GM21786 (cell line): ENCODE data around the gene ZNF217.
"Not testable (repeated sequence)": the region's sequence is repeated elsewhere in the genome, so short reads cannot be mapped to it uniquely, and the experiment has no call there.

Experiments used
- ATAC-seq: cut with Tn5 transposase; IDR thresholded peaks from one replicate; pipeline ENCODE4 v1.9.1; 2021; ENCODE audit not compliant: unreplicated experiment

Gene ZNF217

GRCh38 chr20:53598140-53599043 is 4.8 kb upstream of the ZNF217 start:
- ATAC-seq: no peak

- no peak for ATAC-seq
Measured at GRCh38 chr20:53597521-53598120, 4.0 kb upstream of the ZNF217 start.

- ATAC-seq: no peak
Measured at GRCh38 chr20:53597030-53597482, 3.4 kb upstream of the ZNF217 start.

- not testable (repeated sequence) for ATAC-seq
Measured at GRCh38 chr20:53596189-53597001, 2.8 kb upstream of the ZNF217 start.

- not testable (repeated sequence) for ATAC-seq
Measured at GRCh38 chr20:53595742-53596141, 2.1 kb upstream of the ZNF217 start.

GRCh38 chr20:53595018-53595378 is 1.4 kb upstream of the ZNF217 start:
- ATAC-seq: no peak

- ATAC-seq: peak; percentile 69
Measured at GRCh38 chr20:53594068-53595017, 704 bp upstream of the ZNF217 start.

GRCh38 chr20:53592992-53593465 is 610 bp downstream of the ZNF217 start:
- ATAC-seq: no peak

GRCh38 chr20:53592454-53592991 is 1.1 kb downstream of the ZNF217 start:
- ATAC-seq: not testable (repeated sequence)

- ATAC-seq: not testable (repeated sequence)
Measured at GRCh38 chr20:53591941-53592441, 1.6 kb downstream of the ZNF217 start.

- ATAC-seq: not testable (repeated sequence)
Measured at GRCh38 chr20:53591206-53591741, 2.4 kb downstream of the ZNF217 start.

- ATAC-seq: not testable (repeated sequence)
Measured at GRCh38 chr20:53590608-53591007, 3.0 kb downstream of the ZNF217 start.

GRCh38 chr20:53590122-53590521 is 3.5 kb downstream of the ZNF217 start:
- ATAC-seq: not testable (repeated sequence)

- ATAC-seq: not testable (repeated sequence)
Measured at GRCh38 chr20:53589321-53590065, 4.1 kb downstream of the ZNF217 start.

- not testable (repeated sequence) for ATAC-seq
Measured at GRCh38 chr20:53587157-53587703, 6.4 kb downstream of the ZNF217 start.

- no peak for ATAC-seq
Measured at GRCh38 chr20:53586640-53587039, 7.0 kb downstream of the ZNF217 start.

GRCh38 chr20:53585910-53586309 is 7.7 kb downstream of the ZNF217 start:
- ATAC-seq: not testable (repeated sequence)

GRCh38 chr20:53585004-53585569 is 8.6 kb downstream of the ZNF217 start:
- not testable (repeated sequence) for ATAC-seq
